GM18870 (cell line): ENCODE measurements around the gene TEAD1.

Experiments
- ATAC-seq: cut with Tn5 transposase; IDR thresholded peaks from one replicate; pipeline ENCODE4 v1.9.1; 2021; ENCODE audit warnings: moderate library complexity; ENCODE audit not compliant: unreplicated experiment

The TEAD1 gene

GRCh38 chr11:12664385-12664784, 9.8 kb upstream of the TEAD1 start:
- no peak for ATAC-seq

GRCh38 chr11:12666915-12667314, 7.3 kb upstream of the TEAD1 start:
- ATAC-seq = no peak

GRCh38 chr11:12667646-12668045, 6.6 kb upstream of the TEAD1 start:
- ATAC-seq = no peak

GRCh38 chr11:12668166-12668565, 6.1 kb upstream of the TEAD1 start:
- ATAC-seq = no peak

GRCh38 chr11:12669930-12670329, 4.3 kb upstream of the TEAD1 start:
- ATAC-seq = no peak

GRCh38 chr11:12671370-12671769, 2.9 kb upstream of the TEAD1 start:
- ATAC-seq = no peak

GRCh38 chr11:12673601-12673923, 659 bp upstream of the TEAD1 start:
- no peak for ATAC-seq

GRCh38 chr11:12674571-12674935, 332 bp downstream of the TEAD1 start:
- ATAC-seq = no peak

- ATAC-seq = no peak
Observed at GRCh38 chr11:12674936-12675696, 895 bp downstream of the TEAD1 start.

GRCh38 chr11:12675951-12676711, 1.9 kb downstream of the TEAD1 start:
- no peak for ATAC-seq

GRCh38 chr11:12677131-12677530, 2.9 kb downstream of the TEAD1 start:
- no peak for ATAC-seq

GRCh38 chr11:12678092-12678491, 3.9 kb downstream of the TEAD1 start:
- no peak for ATAC-seq

- ATAC-seq = no peak
Observed at GRCh38 chr11:12678991-12679390, 4.8 kb downstream of the TEAD1 start.

GRCh38 chr11:12679471-12679870, 5.2 kb downstream of the TEAD1 start:
- ATAC-seq = no peak

GRCh38 chr11:12680246-12680939, 6.2 kb downstream of the TEAD1 start:
- no peak for ATAC-seq

- ATAC-seq = no peak
Observed at GRCh38 chr11:12680940-12681258, 6.7 kb downstream of the TEAD1 start.

GRCh38 chr11:12681466-12681865, 7.2 kb downstream of the TEAD1 start:
- ATAC-seq = no peak

GRCh38 chr11:12682288-12682687, 8.1 kb downstream of the TEAD1 start:
- no peak for ATAC-seq

GRCh38 chr11:12682737-12683500, 8.7 kb downstream of the TEAD1 start:
- no peak for ATAC-seq

- ATAC-seq = no peak
Observed at GRCh38 chr11:12683874-12684273, 9.7 kb downstream of the TEAD1 start.

- no peak for ATAC-seq
Observed at GRCh38 chr11:12684315-12684714, 10.1 kb downstream of the TEAD1 start.
